ENCODE data around the gene ANKMY1.

The ANKMY1 gene

DNA sequence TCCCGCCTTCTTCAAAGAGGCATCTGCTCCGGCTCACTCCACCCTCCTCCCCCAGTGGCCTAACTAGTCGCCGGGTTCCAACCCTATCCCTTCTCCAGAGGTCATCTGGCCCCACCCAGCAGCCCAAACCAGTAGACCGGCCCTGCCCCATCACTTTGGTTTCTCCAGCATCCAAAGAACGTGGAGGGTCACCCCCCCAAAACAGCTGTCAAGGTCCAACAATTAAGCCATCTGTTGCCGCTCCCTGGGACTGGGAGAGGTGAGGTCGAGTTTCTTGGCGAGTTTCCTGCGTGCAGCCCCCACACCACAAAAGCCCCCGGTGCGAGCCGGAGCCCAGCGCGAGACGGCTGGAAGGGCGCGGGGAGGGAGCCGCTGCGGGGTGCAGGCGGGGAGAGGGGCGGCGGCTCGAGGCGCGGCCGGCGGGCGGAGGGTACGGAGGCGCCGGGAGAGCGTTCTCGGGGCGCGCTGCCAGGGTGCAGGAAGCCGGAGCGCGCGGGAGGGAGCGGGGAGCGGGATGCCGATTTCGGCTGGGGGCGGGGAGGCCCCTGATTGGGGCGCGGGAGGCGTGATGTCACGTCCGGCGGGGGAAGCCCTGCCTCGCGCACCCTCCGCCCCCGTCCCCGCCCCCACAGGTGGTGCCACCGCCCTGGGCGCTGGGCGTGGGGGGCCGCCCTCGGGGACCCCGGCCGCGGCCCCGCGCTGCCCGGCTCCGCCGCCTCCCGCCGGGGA lies 122.9 kb downstream of the ANKMY1 start:
- TF ChIP-seq, protein P1, sequence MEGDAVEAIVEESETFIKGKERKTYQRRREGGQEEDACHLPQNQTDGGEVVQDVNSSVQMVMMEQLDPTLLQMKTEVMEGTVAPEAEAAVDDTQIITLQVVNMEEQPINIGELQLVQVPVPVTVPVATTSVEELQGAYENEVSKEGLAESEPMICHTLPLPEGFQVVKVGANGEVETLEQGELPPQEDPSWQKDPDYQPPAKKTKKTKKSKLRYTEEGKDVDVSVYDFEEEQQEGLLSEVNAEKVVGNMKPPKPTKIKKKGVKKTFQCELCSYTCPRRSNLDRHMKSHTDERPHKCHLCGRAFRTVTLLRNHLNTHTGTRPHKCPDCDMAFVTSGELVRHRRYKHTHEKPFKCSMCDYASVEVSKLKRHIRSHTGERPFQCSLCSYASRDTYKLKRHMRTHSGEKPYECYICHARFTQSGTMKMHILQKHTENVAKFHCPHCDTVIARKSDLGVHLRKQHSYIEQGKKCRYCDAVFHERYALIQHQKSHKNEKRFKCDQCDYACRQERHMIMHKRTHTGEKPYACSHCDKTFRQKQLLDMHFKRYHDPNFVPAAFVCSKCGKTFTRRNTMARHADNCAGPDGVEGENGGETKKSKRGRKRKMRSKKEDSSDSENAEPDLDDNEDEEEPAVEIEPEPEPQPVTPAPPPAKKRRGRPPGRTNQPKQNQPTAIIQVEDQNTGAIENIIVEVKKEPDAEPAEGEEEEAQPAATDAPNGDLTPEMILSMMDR (IDR thresholded peaks at IDR 0.05), result no peak

DNA sequence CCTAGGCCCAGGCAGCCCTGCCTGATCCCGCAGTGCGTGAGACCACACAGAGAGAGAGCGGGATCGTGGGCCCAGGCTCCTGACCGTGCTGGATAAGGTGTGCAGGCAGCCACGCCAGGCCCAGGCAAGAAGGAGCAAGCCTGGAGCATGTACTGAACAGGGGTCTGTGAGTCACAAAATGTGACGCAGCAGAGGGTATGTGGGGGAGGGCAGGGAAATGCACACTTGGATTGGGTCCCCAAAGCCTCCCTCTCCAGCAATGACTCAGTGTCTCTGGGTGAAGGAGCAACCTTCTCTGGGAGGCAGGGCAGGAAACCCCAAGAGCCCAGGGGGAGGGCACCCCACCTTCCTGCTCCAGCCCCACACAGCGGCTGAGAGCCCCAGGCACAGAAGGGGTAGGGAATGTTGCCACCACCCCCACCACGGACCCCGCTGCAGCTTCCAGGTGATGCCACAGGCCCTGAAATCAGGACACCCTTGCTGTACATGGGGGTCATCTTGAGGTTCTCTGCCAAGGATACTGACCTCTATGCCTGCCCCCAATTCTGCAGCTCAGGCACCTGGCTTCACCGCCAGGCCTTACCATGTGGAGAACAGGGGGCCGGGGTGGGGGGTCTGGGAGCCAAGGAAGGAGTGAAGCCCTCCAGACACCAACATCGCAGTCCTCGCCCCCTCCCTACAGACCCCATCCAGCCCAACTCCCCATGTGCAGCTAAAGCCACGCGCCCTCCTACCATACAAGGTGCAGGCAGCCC lies 123.6 kb downstream of the ANKMY1 start:
- TF ChIP-seq, protein P1 (IDR thresholded peaks at IDR 0.05), result no peak

DNA sequence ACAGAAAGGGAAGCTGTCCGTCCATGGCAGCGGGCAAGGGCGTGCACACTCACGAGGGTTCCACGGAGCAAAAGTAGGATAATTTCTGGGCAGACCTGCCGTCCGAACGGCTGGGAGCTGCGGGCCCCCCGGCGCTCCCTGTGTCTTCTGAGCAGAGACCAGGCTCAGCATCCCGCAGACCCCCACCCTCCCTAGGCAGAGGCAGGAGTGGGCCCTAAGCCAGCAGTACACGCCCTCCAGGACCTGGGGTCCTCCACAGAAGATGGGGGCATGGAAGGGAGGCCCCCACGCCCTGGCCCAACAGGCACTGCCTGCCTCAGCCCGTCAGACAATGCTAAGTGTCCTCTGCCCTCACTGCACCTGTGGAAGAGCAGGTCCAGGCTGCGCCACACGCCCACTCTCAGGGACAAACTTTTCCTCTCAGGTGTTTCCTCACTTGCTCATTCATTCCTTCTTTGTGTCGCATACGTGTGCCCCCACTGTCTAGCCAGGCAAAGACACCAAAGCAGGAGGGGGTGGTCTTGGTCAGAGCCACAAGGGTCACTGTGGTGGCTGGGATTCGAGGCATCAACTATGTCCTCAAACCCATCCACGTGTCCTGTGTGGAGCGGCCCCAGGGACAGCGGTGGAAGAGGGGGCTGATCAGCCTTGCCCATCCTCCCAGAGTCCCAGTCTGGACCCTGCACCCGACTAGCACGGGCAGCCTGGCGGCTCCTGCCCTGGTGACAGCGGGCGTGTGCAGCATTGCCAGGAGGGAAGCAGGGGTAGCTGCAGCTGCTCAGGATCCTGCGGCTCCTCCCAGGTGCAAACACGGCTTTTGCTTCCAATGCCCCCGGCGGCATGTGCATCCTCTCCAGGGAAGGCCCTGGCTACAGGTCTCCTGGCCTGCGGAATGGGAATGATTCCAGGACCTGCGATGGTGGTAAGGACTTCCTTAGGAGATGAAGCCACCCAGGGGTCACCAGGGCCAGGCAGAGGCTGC lies 124.7 kb downstream of the ANKMY1 start:
- TF ChIP-seq, protein P1 (IDR thresholded peaks at IDR 0.05), result no peak

DNA sequence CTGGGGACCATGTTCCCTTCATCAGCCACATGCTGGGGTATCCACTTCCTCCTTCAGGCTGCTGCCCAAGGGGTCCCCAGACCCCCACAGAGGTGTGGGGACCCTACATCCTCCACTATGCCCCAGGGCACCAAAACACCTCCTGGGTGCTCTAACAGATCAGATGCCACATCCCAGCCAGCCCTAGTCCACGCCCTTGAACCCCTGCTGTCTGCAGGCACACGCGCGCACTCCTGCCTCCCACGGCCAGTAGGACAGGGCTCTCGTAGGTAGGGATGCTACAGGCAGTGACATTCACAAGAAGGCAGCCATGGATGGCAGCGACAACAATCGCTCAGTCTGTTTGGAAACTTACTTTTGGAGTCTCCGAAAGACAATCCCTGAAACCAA lies 125.4 kb downstream of the ANKMY1 start:
- TF ChIP-seq, protein P1 (IDR thresholded peaks at IDR 0.05), result no peak

DNA sequence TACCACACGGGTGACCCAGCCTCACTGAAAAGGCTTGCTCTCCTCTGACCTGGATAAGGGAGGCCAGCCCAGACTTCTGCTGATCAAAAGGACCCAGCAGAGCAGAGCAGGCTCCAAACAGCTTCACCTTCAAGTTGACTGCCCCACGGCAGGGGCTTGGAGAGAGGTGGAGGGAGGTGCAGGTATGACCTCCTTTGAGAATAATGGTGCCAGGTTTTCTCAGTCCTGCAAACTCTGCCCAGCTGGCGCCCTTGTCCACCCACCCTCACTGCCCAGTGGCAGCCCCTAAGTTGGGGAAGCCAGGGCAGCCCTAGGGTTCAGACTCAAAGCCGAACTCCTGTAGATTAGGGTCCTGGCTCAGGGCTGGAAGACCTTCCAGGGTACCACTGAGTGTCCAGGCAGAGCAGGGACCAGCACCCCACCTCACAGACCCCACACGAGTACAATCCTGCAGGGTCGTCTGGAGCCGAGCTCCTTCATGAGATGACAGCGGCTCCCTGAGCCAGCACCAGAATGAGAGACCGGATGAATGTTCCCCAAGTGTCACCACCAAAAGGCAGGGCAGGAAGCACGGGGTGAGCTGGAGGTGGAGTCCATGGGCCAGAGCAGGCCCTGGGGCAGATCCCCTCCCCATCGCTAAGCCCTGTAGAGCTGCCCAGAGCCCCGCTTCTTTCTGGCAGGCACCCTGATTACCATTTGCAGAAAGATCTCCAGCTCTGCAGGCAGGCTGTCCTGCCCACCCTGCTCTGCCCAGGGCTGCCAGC lies 125.9 kb downstream of the ANKMY1 start:
- TF ChIP-seq, protein P1 (IDR thresholded peaks at IDR 0.05), result no peak

DNA sequence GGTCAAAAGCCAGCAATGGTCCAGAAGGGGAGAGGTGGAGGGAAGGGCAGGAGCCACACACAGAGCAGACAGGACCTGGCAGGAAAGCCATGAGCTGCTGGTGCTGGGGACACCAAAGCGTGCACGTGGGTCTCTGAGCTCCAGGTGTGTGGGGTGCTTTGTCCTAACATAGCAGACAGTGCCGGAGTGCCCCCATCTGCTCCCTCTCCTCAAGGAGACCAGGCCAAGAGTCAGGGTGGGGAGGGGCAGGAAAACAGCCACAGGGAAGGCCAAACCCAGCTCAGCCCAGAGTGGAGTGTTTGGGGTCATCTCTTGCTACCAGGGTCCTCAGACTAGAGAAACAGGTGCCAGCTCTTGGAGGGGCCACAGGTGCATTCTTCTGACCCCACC lies 126.5 kb downstream of the ANKMY1 start:
- TF ChIP-seq, protein P1 (IDR thresholded peaks at IDR 0.05), result no peak

Data from LNCAP (cell line).